Suppressor macrophage treated with lipopolysaccharide for 1 hour (primary cell): Measurements from ENCODE around the gene MT1A.
"Not testable (repeated sequence)": the region's sequence is repeated elsewhere in the genome, so short reads cannot be mapped to it uniquely, and the experiment has no call there.

Experiments
- DNase-seq, 3 donors: peaks; one replicate each; pipeline ENCODE4 v3.0.0-alpha.2; 2020 to 2022

The MT1A gene

GRCh38 chr16:56610609-56611111, 27.8 kb upstream of the MT1A start:
- no peak for DNase-seq

GRCh38 chr16:56611281-56611833, 27.1 kb upstream of the MT1A start:
- peak in 2 of 3 donors; percentile 46 to 60 for DNase-seq

GRCh38 chr16:56613706-56614105, 24.8 kb upstream of the MT1A start:
- no peak for DNase-seq

- DNase-seq, result no peak
Measured at GRCh38 chr16:56614549-56614991, 23.9 kb upstream of the MT1A start.

- DNase-seq, result no peak
Measured at GRCh38 chr16:56615353-56615752, 23.1 kb upstream of the MT1A start.

- DNase-seq, result no peak
Measured at GRCh38 chr16:56616608-56617211, 21.8 kb upstream of the MT1A start.

DNA sequence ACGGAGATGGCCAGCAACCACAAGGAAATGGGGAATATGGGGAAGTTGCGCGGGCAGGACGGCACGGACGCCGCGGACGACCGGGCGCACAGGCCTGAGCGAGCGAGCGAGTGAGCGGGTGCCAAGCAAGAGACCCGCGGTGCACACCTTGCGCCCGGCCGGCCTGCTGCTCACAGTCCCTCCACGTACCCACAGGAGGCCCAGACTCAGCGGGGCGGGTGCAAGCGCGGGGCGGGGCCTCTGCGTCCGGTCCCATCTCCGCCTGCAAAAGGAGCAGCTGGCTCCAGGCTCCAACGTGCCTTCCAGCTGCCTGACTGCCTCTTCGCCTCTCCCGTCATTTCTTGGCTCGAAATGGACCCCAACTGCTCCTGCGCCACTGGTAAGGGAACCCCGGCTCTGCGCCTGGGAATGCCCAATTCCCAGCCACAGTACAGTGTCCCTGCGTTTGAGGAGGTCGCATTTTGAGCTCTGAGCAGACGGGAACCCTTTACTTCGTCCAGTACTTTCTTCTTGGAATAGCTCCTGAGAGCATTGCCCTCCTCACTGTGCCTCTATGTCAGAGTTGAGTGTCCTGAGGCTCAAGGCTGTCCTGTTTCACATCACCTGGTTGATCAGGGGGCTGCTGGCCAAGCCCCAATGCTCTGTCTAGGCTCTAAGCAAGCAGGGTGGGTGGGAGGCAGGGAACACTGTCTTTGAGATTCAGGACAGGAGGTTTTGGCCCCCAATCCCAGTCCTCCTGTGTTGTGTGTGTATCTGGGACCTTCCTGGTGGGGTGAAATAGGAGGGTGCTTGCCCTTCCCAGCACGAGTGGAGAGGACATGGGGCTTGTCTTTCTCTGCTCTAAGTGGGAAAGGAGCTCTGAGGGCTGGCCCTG, 21.0 kb upstream of the MT1A start:
- peak in 1 of 3 donors; percentile 60 for DNase-seq

- DNase-seq, result no peak
Measured at GRCh38 chr16:56618138-56618537, 20.3 kb upstream of the MT1A start.

- no peak for DNase-seq
Measured at GRCh38 chr16:56620339-56620897, 18.0 kb upstream of the MT1A start.

- DNase-seq, result not testable (repeated sequence)
Measured at GRCh38 chr16:56621665-56622445, 16.6 kb upstream of the MT1A start.

GRCh38 chr16:56623184-56623583, 15.3 kb upstream of the MT1A start:
- DNase-seq, result not testable (repeated sequence)

- DNase-seq, result no peak
Measured at GRCh38 chr16:56623637-56624036, 14.8 kb upstream of the MT1A start.

- DNase-seq, result peak; percentile 68 to 72 (median 71)
Measured at GRCh38 chr16:56625140-56625942, 13.1 kb upstream of the MT1A start, which contains the start of gene MT1E. Gene MT1E, plus strand, starts transcription at chr16:56625781. Its CDS starts 71 bp downstream, at chr16:56625852.

GRCh38 chr16:56625943-56626654, 12.4 kb upstream of the MT1A start:
- DNase-seq, result peak; percentile 42 to 70 (median 56)

DNA sequence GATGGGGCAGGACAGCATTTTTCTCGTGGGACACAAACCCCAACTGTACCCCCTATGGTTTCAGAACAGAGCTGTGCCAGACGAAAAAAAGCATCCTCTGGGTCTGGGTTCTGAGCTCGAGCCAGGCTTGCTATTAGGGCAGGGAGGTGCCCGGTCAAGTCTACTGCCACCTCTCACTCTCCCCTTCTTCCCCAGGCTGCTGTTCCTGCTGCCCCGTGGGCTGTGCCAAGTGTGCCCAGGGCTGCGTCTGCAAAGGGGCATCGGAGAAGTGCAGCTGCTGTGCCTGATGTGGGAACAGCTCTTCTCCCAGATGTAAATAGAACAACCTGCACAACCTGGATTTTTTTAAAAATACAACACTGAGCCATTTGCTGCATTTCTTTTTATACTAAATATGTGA, 11.8 kb upstream of the MT1A start:
- DNase-seq, result no peak

DNA sequence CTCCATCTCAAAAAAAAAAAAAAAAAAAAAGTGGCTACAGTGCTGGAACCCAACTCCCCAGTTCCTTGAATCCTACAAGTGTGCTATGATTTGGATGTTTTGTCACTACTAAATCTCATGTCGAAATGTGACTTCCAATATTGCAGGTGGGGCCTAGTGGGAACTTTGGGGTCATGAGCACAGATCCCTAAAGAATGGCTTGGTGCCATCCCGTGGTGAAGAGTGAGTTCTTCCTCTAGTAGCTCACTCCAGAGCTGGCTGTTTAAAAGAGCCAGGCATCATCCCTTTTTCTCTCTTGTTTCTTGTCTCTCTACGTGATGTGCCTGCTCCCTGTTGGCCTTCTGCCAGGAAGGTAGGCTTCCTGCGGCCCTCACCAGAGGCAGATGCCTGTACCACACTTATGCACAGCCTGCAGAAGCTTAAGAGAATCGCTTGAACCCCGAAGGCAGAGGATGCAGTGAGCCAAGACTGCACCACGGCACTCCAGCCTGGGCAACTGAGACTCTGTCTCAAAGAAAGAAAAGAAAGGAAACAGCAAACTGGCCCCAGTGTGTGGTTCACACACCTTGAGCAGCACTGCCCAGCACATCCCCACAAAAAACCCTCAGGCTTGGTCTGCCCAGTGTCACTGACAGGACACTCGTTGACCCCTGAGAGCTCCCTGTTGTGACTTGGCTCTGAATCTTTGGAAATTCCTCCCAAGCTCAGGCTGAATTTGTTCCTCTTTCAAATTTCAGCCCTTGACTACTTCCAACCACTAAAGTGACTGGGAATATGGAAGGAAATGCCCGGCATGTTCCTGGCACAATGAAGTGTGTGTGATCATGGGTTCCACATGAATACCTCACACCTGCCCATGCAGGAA, 9.7 kb upstream of the MT1A start:
- peak; percentile 53 to 69 (median 55) for DNase-seq

- no peak for DNase-seq
Measured at GRCh38 chr16:56629531-56629930, 8.9 kb upstream of the MT1A start.

DNA sequence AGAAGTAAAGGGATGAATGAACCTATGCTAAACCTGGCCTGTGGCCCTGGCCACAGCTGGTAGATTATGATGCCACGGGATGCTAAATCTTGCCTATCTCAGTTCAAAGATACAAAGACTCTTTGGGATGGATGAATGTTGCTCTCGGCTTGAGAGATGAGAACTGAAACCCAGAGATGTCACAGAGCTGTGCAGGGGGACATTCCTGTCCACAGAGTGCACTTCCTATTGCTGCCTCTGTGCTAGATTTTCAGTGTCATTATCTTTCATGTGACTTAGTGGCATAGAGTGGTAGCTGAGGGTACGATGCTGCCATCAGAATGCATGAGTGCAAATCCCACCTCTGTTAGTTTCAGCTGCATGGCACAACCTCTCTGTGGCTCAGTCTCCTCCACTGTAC, 8.3 kb upstream of the MT1A start:
- DNase-seq, result peak; percentile 48 to 53 (median 49)

GRCh38 chr16:56631197-56631596, 7.3 kb upstream of the MT1A start:
- no peak for DNase-seq

- DNase-seq, result no peak
Measured at GRCh38 chr16:56631832-56632155, 6.7 kb upstream of the MT1A start.
